ENCODE data around the gene VPS25. TPM values are rescaled to one million over a fixed set of nuclear protein-coding genes. Genes with fewer than 3 reads are reported as not detected.

The VPS25 gene
- total and polyA plus RNA-seq, 9 of the 15 experiments (the other 6 are each of a cell fraction or from before 2014, with no cell fraction given) = 123 to 352 (median 180) TPM

GRCh38 chr17:42778570-42778969 lies 5.3 kb downstream of the VPS25 start:
- WGBS (ENCODE audit: insufficient coverage, low coverage, missing lambda C conversion rate) = 44% methylated on average over 5 of the region's 5 CpGs
- POLR2A ChIA-PET = interaction anchor here (0.6 to 1.5 kb wide), 5 partner anchors 8 to 350 kb away, joined by 3 to 6 read pairs (median 3); no protein-coding TSS in a partner anchor
- intact Hi-C loops (cut with micrococcal nuclease) = no loop called here
- TF ChIP-seq GABPB2 (CRISPR knock-in tag; conservative IDR thresholded peaks at IDR 0.05) (no peak), MAFK (IDR thresholded peaks at IDR 0.05; ENCODE audit: low read length) (peak; percentile 60), ZNF449 (CRISPR knock-in tag; IDR thresholded peaks at IDR 0.05) (no peak), E2F6 (IDR thresholded peaks at IDR 0.05; ENCODE audit: borderline replicate concordance in 1 of 2, extremely low read depth in 1 of 2, insufficient read depth in 1 of 2, insufficient read length in 1 of 2, low read depth in 1 of 2, low read length in 1 of 2, poor library complexity in 1 of 2, severe bottlenecking in 1 of 2) (no peak), NONO (IDR thresholded peaks at IDR 0.05; ENCODE audit: low read depth in 2 of 2, low read length in 1 of 2) (no peak), ZBTB5 (IDR thresholded peaks at IDR 0.05) (no peak), NKRF (IDR thresholded peaks at IDR 0.05; ENCODE audit: borderline replicate concordance) (no peak), ZNF592 (IDR thresholded peaks at IDR 0.05) (0 out of 2 replicates have a peak, but pooled peaks have one; percentile 14), JUN (IDR thresholded peaks at IDR 0.05; ENCODE audit: borderline replicate concordance, low read depth, low read length) (no peak), JUN (CRISPR knock-in tag; IDR thresholded peaks at IDR 0.05; ENCODE audit: borderline replicate concordance) (no peak)

More at GRCh38 chr17:42778570-42778969, 5.3 kb downstream of the VPS25 start:
- no peak overlapping the region for H3K4me3 ChIP-seq
- peaks cover 61% of the 10 kb centered on the region for H3K36me3 ChIP-seq (ENCODE audit: control insufficient read depth, insufficient read depth, low read length)
- H3K9me3 ChIP-seq (replicated peaks; ENCODE audit: control insufficient read depth, insufficient read depth, low read depth, low read length) = no peaks in the 10 kb centered on the region
- ATAC-seq (no peak), DNase-seq (ENCODE audit: extremely low read depth in 1 of 4, low spot score in 3 of 4) (peak in 1 of 4 experiments; percentile 49), FAIRE-seq (no peak)
- no peaks in the 10 kb centered on the region for H3K27me3 ChIP-seq (ENCODE audit: control insufficient read depth in 2 of 2, insufficient read depth in 2 of 2, low read length in 2 of 2)
- no peak overlapping the region for H2AFZ ChIP-seq (ENCODE audit: low read depth, low read length)
- no peaks in the 10 kb centered on the region for H3K9me1 ChIP-seq (ENCODE audit: control insufficient read depth, insufficient read depth, low read length)
- no peaks in the 10 kb centered on the region for H4K20me1 ChIP-seq (replicated peaks; ENCODE audit: control insufficient read depth, insufficient read depth, low read length)
- peaks cover 50% of the 10 kb centered on the region for H3K79me2 ChIP-seq (ENCODE audit: control insufficient read depth, insufficient read depth, low read length)
- in situ Hi-C loops (cut with MboI) = no loop called here
- H3K9ac ChIP-seq (ENCODE audit: insufficient read depth in 1 of 2, low read depth in 2 of 2, low read length in 2 of 2) = peak overlapping the region; percentile 82 to 98; a peak in 3 of 4 replicates
- peaks cover 61 to 68% of the 10 kb centered on the region in 2 experiments for H3K4me1 ChIP-seq (replicated peaks in 1 of 2; ENCODE audit: control insufficient read depth in 2 of 2, insufficient read depth in 2 of 2, low read length in 2 of 2)
- H3K27ac ChIP-seq (ENCODE audit: extremely low read depth, low read depth, low read length) = peak overlapping the region; percentile 85
- CTCF ChIA-PET (ENCODE audit: low intra/inter-chr PET ratio) = no interaction called here
- H3K4me2 ChIP-seq (ENCODE audit: insufficient read depth, low read length) = no peak overlapping the region
- no TSS peak for BruUV-seq (replicated peaks)
